GM19467 (cell line): Measurements from ENCODE around the gene FLOT2.
"Not testable (repeated sequence)": the region's sequence is repeated elsewhere in the genome, so short reads cannot be mapped to it uniquely, and the experiment has no call there.

Experiments used
- ATAC-seq: cut with Tn5 transposase; IDR thresholded peaks from one replicate; pipeline ENCODE4 v1.9.1; 2021; ENCODE audit warnings: mild to moderate bottlenecking, moderate library complexity; ENCODE audit not compliant: unreplicated experiment

The FLOT2 gene

DNA sequence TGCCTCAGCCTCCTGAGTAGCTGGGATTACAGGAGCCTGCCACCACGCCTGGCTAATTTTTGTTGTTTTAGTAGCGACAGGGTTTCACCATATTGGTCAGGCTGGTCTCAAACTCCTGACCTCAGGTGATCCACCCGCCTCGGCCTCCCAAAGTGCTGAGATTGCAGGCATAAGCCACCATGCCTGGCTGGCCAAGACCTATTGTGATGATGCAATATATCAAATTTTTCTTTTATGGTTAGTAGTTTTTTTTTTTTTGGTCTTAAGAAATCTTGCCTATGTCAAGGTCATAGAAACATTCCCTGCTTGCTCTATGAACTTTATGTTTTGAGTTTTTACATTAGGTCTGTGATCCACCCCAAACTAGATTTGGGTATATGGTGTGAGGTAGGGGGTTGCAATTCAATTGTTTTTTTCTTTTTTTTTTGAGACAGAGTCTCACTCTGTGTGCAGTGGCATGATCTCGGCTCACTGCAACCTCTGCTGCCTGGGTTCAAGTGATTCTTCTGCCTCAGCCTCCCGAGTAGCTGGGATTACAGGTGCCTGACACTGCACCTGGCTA is 20.3 kb downstream of the FLOT2 start:
- ATAC-seq, result not testable (repeated sequence)

DNA sequence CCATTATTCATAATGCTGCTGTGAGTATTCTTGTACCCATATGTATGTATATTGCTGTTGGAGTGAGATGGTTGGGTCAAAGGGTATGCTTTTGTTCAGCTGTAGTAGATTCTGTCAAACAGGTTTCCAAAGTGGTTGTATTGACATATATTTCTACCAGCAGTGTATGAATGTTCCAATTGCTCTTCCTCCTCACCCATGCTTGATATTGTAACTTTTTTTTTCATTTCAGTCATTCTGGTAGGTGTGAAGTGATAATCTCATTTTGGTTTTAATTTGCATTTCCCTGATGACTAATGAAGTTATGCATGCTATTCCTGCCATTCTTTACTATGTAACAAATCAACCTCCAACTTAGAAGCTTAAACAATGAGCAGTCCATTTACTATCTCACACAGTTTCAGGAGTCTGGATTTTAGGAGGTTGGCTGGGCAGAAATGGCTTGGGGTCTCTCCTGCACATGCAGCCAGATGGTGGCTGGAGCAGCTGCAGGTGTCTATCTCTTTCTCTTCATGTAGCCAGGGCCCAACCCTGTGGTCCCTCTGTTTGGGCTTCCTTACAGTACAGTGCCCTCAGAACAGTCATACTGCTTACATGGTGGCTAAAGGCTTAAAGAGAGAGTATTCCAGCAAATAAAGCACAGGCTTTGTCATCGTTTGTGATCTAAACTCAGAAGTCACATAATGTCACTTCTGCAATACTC is 21.5 kb downstream of the FLOT2 start:
- no peak for ATAC-seq

DNA sequence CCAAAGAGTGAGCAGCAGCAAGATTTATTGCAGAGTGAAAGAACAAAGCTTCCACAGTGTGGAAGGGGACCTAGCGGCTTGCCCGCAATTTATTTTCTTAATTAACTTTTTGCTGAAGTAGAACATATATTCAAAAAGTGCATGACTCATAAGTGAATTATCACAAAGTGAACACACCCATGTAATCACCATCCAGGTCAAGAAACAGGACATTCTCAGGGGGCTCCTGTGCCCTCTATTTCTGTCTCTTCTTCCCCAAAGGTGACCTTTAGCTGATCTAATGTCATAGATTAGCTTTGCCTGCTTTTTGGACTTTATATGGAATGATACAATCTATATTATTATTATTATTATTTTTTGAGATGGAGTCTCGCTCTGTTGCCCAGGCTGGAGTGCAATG is 22.8 kb downstream of the FLOT2 start:
- no peak for ATAC-seq

DNA sequence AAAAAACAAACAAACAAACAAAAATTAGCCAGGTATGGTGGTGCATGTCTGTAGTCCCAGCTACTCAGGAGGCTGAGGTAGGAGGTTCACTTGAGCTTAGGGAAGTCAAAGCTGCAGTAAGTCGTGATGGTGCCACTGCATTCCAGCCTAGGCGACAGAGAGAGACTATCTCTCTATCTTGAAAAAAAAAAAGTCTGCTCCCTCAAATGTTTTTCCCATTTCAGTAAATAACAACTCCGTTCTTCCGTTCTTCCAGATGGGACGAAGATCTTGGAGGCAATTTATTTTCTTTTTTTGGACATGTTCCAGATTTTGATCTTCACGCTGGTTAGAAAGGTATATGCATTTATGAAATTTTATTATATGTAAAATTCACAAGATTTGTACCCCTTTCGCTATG is 23.7 kb downstream of the FLOT2 start:
- no peak for ATAC-seq

DNA sequence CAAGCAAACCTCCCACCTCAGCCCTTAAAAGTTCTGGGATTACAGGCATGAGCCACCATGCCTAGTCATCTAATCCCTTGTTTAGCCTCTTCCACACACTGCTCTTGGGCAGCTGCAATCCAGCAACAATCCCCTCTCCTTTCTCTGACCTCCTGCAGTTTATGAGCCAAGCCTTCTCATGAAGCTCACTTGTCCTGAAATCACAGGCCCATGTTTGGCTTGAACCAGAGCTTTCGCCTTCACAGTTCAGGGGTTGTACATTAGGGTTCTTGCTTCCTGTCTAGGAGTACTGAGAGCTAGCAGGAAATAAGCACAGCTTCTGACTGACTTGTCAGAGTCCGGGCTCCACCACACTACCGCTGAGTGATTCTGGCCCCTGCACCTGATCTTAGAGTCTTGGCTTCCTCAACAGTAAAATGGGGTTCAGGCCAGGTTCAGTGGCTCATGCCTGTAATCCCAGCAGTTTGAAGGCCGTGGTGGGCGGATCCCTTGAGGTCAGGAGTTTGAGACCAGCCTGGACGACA is 26.4 kb downstream of the FLOT2 start:
- peak; percentile 91 for ATAC-seq

DNA sequence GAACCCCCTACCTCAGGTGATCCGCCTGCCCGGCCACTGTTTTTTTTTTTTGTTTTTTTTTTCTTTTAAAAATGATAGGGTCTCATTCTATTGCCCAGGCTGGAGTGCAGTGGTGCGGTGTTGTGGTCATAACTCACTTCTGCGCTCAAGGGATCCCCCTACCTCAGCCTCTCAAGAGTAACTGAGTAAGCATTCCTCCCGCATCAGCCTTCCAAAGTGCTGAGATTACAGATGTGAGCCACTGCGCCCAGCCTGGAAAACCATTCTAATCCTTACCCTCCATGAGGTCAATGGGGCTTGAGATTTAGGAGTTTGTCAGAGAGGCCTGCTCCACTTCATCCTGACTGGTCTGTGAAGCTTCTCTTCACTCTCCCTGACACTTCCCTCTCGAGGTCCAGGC is 30.3 kb downstream of the FLOT2 start:
- ATAC-seq, result no peak

DNA sequence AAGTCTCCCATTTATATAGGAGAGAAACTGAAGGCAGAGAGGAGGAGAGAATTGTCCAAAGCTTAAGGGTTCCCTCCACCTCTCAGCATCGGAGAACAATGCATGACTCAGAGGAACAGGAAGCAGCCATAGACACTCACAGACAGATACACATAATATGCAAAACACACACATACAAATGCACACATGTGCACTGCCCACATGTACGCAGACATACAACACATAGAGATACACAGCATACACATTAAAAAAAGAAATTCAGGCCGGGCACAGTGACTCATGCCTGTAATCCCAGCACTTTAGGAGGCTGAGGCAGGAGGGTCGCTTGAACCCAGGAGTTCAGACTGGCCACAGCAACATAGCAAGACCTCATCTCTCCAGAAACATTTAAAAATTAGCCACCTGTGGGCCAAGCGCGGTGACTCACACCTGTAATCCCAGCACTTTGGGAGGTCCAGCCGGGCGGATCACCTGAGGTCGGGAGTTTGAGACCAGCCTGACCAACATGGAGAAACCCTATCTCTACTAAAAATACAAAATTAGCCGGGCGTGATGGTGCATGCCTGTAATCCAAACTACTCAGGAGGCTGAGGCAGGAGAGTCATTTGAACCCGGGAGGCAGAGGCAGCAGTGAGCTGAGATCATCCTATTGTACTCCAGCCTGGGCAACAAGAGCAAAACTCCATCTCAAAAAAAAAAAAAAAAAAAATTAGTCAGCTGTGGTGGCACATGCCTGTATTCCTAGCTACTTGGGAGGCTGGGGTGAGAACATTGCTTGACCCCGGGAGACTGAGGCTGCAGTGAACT is 31.4 kb downstream of the FLOT2 start:
- no peak for ATAC-seq

DNA sequence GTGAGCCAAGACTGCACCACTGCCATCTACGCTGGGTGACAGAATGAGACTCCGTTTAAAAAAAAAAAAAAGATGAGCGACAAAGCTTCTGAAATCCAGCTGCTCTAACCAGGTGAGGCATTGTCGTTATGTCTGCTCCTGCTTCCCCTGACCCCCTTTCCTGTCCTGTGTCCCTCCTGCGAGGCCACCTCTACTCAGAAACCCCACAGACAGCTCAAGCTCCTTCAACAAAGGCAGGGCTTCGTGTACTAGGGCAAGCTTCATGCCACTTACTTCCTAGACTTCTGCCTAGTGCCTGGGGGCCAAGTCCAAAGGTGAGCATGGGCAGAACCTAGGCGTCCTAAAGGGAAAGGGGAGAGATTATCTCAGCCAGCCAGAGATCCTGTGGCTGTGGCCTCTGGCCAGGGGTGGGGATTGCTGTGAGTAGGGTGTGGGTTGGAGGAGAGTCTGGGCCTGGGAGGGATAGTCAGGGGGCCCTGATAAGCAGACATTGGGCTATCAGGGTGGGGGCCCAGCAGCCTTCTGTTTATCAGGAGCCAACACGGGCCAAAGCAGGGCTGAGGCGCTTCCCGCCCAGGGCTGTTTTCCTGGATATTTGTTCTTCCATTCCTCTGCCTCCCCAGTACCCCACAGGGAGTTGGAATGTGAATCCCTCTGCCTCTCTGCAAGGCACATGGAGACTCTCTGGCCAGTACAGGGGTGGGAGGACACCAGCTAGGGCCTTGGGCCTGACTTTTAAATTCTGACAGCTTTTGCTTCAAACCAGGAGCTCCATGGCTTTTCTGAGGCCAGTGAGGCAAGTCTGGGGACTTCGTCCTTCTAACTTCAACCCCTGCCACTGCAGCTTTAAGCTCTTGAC is 32.3 kb downstream of the FLOT2 start:
- no peak for ATAC-seq

DNA sequence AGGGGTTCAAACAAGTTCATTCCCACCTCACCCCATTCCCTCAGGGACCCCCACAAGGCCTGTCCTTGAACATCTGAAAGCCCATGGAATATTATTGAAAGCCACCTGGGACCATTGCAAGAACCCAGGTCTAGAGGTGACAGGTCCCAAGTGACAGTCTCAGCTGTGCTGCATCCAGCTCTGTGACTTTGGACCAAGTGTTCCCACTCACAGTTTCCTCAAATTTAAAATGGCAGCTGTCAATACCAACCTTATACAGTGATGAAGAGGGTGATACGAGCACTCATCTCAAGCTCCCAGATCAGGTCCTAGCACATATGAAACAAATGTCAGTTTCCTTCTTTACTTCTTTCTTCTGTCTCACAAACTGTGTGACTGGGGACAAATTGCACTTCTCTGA is 33.6 kb downstream of the FLOT2 start:
- ATAC-seq, result no peak

DNA sequence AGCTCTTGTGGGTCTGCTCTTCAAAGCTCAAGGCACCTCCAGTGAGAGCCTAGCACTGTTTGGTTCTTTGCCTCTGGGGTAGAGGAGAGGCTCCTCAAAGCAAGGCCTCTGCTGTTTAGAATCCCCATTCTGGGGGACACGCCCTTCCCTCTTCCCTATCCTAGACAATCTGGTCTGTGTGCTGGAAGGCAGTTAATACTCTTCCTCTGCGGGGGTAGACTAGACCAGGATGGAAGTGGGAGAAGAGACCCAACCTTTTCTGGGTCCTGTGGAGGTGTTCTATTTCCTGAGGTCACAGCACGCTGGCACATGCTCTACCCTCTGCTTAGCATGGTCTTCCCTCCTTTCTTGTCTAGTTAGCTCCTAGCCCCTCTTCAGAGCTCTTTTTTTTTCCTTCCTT is 35.0 kb downstream of the FLOT2 start:
- ATAC-seq, result no peak

DNA sequence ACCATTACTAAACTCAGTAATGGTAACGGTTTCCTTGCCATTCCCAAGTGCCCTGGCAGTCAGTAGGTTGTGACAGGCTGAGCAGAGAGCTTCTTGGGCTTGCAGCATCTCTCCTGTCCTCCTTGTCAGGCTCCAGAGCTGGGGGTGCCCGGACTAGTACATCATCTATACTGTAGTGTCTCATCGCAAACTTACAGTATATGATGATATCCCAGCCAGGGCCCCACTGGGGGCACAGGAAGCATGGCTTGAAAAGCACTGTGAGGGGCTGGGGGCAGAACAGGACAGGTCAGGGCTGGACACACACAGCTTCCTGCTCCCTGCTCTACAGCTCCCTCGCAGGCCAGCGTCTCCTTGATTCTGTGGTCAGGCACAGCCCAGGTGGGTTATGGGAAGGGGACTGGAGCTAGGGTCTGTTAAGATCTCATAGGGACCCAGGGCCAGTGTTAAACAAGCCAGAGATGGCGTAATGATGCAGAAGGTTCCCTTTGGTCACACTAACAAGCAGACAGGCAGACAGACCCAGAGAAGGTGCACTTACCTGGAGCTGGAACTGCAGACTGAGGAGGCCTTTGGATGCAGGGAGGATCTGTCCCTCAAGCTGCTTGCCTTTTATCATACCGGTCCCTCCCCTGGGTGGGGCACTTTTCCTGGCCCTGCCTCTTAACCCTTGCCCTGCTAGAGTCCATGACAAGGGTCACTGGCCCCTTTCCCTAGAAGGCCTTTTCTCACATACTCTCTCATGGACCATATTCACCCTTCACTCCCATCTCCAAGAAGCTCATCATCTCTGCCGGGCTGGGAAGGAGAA is 35.9 kb downstream of the FLOT2 start:
- ATAC-seq, result no peak

DNA sequence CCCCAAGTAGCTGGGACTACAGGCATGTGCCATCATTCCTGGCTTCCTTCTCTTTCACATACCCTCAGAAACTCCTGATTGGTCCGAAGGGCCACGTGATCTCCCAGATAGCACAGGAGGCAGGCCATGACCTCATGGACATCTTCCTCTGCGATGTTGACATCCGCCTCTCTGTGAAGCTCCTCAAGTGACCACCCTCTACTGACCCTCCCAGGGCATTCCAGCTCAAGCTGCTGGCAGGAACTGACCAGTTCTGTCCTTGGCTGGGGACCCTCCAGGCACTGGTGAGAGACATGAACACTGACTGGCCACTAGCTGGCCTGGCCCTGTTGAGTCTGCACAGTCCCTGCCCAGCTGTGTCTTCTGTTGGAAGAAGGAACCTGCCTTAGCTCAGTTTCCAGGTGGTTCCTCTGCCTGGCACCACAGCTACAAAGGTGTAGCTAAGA is 37.1 kb downstream of the FLOT2 start:
- ATAC-seq, result no peak

DNA sequence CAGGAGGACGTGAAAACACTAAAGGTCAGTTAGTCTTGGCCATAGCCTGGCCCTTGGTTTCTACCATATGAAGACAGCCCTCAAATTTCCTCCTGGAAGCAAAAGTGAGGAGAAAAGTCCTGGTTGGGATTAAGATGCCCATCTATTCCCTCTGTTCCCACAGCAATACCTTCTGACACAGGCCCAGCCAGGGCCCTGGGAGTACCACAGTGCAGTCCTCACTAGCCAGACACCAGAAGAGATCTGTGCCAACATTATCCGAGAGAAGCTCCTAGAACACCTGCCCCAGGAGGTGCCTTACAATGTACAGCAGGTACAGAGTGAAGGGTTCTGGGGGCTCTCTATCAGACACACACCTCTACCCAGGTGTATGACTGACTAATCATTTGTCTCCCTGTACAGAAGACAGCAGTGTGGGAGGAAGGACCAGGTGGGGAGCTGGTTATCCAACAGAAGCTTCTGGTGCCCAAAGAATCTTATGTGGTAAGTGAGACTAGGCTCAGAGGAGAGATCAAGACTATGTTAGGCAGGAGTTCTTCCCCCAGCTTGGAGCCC is 38.7 kb downstream of the FLOT2 start:
- ATAC-seq, result no peak

DNA sequence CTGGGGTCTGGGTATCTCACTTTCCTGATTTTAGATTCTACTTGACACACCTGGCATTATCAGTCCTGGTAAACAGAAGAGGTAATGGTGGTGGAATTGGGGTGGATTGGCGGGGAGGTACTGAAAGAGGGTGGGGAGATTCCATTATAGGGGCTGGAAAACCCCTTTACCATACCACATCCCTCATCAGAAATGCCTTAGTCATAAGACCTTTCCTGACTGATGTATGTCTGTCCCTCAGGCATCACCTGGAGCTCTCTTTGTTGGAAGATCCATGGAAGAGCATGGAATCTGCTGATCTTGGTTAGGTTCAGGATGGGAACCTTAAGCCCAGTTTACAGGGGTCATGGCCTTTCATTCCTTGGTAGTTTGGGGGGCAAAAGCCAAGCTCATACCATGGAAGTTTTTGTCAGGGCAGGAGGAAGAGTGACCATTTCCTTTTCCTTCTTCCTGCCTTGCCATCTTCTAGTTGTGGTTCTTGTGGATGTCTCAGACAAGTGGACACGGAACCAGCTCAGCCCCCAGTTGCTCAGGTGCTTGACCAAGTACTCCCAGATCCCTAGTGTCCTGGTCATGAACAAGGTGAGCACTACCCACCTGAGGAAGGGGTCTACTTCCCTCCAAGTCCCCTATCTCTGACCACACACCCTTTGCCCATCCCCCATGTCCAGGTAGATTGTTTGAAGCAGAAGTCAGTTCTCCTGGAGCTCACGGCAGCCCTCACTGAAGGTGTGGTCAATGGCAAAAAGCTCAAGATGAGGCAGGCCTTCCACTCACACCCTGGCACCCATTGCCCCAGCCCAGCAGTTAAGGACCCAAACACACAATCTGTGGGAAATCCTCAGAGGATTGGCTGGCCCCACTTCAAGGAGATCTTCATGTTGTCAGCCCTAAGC is 39.4 kb downstream of the FLOT2 start:
- no peak for ATAC-seq

DNA sequence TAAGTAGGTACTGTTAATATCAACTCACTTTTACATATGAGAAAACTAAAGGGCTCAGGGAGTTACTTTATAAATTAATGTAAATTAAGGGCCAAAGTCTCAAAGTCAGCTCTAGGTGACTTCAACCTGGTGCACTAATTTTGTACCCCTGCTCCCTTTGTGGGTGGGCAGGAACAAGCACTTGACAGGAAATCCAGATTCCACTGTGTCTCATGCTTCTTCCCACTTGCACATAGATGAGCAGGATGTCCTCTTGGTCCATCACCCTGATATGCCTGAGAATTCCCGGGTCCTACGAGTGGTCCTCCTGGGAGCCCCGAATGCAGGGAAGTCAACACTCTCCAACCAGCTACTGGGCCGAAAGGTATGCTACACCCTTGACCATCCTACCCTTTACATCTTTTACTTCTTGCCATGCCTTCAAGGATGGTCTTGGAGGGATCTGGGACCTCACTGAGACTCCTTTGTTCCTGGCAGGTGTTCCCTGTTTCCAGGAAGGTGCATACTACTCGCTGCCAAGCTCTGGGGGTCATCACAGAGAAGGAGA is 41.4 kb downstream of the FLOT2 start:
- ATAC-seq, result no peak

DNA sequence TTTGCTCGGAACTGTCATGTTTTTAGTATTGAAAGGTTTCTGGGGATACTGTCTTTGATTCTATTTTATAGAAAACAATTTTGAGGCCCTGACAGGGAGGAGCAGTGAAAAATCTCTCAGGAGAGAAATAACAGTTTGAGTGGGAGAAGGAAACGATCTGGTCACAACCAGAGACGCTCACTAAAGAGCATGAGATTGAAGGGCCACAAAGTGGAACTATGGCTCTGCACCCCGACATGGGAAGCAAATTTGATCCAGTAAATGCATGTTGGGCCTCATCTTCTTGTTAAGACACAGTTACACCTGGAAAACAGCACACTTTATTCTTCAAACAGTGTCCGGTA is 42.2 kb downstream of the FLOT2 start:
- no peak for ATAC-seq

DNA sequence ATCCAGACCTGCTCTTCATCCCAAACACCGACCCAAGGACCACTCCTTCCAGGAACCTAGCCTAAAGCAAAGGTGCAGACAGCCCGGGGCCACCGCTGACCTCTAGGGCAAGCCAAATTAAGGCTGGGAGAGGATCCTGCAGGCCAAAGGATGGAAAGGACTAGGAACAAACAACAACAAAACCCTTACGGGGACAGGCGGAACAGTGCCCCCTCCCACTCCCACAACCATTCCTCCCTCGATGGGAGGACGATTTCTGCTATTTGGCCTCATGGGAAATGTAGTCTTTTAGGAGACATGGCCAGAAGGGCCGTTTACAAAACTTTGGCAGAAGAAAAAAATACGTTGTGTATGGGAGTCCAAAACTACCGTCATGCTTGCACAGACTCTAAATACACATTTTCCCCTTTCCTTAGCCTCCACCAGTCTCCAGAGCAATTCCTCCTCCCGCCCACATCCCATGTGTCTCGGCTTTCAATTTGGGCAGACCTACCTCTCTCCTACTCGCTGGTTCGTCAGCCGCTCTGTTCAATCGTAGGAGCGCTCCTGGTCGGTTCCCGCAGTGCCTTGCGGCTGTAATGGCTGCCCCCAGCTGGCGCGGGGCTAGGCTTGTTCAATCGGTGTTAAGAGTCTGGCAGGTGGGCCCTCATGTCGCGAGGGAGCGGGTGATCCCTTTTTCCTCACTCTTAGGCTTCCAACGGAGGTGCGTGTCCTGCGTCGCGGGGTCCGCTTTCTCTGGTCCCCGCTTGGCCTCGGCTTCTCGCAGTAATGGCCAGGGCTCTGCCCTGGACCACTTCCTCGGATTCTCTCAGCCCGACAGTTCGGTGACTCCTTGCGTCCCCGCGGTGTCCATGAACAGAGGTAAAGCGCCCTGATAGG is 42.8 kb downstream of the FLOT2 start, which contains the start of gene ERAL1:
Gene ERAL1 (plus strand): TSS at position 560 of the 879 bp plus-strand sequence. CDS start 19 bp downstream, at position 579.
- ATAC-seq, result peak; percentile 89
